Hypothalamus (tissue), 51 donors: ENCODE results near the gene ENTPD2.

Experiments used
- DNase-seq, 51 donors: peaks; one replicate each; lab custom pipeline; 2025; lab: John Stamatoyannopoulos, UW

Gene ENTPD2

DNA sequence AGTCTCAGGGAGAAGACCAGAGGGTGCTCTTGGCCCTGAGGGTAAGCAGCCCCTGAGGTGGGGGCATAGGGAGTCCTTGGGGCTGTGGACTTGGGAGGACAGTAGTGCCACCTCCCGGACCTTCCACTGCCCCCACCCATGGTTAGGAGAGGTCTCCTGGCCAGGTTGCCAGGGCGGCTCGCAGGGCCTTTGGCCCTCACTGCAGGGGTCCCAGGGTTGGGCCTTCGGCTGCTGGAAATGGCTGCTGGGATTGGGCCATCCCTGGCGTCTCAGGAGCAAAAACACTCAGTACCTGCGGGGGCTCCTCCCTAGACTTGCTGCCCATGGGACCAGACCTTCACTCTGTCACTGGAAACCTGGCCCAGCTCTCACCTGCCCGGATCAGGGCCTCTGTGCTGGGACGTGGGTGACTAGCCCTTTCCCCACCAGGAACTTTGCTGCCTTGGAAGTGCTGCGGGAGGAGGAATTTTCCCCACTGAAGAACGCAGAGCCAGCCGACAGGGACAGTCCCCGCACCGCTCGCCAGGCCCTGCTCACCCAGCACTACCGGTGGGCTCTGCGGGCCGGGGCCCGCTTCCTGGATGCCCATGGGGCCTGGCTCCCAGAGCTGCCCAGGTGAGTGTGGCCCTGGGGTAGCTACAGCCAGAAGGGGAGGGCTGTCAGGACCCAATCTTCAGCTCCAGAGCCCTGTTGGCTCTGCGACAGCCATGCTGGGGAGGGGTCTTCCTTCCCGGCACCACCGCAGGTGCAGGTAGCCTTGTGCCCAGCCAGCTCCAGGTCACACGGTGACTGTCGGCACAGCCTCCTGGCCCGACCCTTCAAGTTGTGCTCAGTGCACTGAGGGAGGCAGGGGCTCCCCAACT is 26.6 kb upstream of the ENTPD2 start:
- DNase-seq, result no peak

DNA sequence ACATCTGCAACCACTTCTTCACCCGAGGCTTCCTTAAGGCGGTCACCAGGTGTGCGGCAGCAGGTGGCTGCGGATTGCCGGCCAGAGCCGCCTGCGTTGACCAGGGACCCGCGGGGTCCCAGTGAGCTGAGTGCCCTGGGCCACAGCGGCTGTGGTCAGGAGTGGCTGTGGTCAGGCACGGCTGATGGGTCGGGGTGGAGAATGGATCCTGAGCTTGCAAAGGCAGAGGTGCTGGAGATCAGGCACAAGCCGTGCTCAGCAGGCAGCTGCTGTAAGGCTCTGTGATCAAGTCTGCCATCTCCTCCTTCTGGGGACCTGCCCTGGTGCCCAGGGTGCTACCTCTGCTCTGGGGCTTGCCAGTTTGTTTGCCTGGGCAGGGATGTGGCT is 25.5 kb upstream of the ENTPD2 start:
- no peak for DNase-seq

DNA sequence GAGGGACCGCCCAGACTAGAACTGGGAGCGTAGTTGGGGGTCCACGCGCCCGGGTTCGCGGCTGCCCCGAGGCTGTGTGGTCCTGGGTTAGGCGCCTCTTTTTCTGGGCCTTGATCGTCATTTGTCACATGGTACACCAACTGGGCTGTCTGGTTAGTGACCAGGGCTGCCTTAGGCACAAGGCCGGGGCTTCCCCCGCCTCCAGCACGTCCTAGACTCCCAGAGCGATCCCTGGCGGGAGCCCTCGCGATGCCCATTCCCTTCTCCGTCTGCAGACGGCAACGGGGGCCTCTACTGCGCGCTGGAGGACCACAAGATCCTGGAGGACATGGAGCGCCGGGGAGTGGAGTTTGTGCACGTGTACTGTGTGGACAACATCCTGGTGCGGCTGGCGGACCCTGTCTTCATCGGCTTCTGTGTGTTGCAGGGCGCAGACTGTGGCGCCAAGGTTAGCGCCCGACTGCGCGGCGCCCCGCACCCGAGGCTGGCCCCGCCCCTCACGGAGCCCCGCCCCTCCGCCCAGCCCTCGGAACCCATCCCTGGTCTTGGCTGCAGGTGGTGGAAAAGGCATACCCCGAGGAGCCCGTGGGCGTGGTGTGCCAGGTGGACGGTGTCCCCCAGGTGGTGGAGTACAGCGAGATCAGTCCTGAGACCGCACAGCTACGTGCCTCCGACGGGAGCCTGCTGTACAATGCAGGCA is 25.0 kb upstream of the ENTPD2 start:
- DNase-seq, result no peak

DNA sequence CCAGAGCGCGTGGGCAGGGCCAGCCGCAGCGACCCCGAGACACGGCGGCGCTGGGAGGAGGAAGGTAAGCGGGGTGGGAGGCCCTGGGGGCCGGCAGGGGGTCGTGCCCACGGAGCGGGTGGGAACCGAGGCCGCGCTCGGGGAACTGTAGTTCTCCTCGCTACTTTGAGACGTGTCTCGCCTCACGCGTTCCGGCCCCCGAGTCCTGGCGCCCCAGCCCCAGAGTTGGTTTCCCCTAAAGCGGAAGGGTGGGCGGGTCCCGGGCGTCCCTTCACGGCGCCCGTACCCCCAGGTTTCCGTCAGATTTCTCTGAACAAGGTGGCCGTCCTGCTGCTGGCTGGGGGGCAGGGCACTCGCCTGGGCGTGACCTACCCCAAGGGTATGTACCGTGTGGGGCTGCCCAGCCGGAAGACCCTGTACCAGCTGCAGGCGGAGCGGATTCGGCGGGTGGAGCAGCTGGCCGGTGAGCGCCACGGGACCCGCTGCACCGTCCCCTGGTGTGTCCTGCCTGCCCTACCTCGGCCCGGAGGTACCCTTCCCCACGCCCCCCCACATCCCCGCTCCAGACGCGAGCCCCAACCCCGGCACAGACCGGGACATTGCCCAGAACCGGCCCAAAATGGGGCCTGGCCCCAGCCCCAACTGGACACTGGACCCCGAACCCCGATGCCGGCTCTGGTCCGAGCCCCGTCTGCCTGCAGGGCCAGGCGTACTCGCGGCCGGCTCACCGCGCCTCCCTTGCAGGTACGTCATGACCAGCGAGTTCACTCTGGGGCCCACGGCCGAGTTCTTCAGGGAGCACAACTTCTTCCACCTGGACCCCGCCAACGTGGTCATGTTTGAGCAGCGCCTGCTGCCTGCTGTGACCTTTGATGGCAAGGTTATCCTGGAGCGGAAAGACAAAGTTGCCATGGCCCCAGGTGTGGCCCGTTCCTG is 24.2 kb upstream of the ENTPD2 start:
- no peak for DNase-seq

DNA sequence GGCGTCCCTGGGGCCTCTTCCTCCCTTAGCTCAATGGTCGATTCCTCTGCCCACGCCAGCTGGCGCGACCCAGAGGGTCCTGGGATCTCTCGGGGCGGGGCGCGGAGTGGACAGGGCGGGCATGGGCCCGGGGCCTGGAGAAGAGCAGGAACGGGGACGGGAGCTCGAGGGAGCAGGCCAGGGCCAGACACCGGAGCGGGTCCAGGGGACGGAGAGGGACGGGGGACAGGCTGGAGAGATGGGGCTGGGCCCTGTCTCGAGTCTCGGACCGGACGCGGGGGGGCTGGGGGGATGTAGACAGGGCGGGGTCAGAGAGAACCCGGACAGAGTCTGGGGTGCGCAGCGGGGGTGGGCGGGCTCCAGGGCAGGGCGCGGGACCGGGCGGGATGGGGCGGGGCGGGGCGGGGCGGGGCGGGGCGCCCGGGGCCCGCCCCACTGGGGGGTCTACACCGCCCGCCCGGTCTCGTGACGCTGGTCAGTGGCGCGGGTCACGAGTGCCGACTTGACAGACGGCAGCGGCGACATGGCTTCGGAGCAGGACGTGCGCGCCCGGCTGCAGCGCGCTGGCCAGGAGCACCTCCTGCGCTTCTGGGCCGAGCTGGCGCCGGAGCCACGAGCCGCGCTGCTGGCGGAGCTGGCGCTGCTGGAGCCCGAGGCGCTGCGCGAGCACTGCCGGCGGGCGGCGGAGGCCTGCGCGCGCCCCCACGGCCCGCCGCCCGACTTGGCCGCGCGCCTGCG is 23.3 kb upstream of the ENTPD2 start, which contains the start of gene UAP1L1:
Gene UAP1L1 (plus strand): TSS at position 508 of the 738 bp plus-strand sequence. CDS start 16 bp downstream, at position 524.
- peak in 48 of 51 donors; percentile 23 to 91 (median 73) for DNase-seq

DNA sequence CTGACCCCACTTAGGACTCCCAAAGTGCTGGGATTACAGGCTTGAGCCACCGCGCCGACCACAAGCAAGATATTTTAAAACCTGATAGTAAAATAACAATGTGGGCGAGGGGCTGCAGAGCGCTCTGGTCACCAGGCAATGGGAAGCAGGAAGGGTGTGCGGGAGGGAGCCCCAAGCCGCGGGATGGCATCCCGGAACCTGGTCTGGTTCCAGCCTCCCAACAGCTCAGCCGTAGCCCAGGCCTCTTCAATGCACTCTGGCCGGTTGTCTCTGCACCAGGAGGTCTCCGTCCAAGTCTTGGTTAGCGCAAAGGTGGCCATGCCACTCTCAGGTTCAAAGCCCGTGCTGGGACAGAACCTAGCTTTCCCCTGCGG is 22.8 kb upstream of the ENTPD2 start:
- peak in 1 of 51 donors; percentile 60 for DNase-seq

DNA sequence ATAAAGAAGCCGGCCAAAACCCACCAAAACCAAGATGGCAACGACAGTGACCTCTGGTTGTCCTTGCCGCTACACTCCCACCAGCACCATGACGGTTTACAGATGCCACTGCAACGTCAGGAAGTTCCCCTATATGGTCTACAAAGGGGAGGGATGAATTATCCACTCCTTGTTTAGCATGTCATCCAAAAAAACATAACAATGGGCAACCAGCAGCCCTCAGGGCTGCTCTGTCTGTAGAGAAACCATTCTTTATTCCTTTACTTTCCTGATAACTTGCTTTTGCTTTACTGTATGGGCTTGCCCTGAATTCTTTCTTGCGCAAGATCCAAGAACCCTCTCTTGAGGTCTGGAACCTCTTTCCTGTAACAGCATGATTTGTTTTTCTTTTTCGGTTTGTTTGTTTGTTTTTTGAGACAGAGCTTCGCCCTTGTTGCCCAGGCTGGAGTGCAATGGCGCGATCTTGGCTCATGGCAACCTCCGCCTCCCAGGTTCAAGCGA is 21.5 kb upstream of the ENTPD2 start:
- no peak for DNase-seq

DNA sequence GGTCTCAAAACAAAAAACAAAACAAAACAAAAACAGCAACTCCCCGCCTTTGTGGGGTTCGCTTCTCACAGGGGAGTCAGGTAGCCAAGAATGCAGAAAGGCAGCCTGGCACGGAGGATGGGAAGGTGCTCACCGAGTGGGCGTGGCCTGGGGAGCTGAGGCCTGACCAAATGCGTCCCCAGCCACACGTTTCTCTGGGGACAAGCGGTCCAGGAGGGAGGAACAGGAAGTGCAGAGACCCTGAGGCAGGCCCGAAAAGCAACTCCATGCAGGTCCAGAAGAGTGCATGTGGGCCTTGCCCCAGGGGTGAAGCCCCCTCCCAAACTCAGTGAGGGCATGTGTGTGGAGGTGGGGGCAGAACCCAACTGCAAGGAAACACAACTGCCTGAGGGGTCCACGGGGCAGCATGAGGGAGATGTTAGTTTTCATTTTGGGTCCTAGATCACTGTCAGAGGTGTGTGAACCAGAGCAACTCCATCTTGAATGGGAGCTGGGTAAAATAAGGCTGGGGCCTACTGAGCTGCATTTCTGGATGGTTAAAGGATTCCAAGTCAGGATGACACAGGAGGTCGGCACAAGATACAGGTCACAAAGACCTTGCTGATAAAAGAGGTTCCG is 20.9 kb upstream of the ENTPD2 start:
- no peak for DNase-seq

DNA sequence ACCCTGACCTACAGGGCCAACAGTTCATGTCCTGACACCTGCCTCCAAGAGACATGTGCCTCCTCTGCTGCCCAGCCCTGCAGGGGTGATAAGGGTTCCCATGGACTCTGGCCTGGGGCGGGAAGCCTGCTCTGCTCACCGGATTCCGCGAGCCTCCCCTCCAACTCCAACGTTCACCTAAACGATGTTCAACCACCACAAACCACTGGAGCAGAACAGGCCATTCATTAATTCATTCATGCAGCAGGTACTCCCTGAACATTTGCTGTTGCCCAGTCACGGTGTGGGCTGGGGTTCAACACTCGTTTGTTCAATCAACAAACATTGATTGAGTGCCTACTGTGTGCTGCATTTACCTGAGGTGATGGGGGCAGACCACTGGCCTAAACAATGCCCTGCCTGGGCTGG is 20.1 kb upstream of the ENTPD2 start:
- no peak for DNase-seq

DNA sequence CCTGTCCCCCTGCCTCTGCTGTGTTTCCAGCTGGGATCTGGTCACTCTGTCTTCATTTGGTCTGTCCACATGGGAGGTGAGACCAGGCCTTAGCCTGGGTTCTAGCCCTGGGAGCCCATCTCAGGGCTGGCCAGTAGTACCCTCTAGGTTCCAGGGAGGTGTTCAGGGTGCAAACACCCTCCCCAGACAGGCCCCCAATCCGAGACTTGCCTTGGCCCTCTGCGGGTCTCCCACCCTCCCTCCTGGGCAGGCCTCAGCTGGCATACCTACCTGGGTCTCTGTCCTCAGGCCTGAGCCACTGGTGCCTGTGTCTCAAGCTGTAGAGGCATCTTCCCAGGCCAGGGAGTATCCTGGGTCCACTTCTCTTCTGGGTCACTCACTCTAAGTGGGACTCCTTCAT is 17.4 kb upstream of the ENTPD2 start:
- no peak for DNase-seq

DNA sequence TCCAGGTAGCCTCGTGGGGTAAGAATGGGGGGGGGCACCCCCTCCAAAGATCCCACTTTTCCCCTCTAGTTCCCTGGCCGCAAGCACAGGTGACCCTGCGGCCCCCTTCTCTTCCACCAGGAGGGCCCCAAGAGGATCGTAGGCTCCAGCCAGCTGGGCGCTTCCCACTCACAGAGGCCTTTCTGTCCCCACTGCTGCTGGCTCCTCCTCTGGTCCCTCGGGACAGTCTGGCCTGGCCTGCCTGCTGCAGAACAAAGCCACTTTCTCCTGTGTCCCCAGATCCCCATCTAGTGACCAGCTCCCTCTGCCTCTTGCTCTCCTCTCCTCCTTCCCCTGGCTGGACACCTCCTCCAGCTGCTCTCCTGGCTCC is 17.0 kb upstream of the ENTPD2 start:
- peak in 47 of 51 donors; percentile 28 to 92 (median 75) for DNase-seq

DNA sequence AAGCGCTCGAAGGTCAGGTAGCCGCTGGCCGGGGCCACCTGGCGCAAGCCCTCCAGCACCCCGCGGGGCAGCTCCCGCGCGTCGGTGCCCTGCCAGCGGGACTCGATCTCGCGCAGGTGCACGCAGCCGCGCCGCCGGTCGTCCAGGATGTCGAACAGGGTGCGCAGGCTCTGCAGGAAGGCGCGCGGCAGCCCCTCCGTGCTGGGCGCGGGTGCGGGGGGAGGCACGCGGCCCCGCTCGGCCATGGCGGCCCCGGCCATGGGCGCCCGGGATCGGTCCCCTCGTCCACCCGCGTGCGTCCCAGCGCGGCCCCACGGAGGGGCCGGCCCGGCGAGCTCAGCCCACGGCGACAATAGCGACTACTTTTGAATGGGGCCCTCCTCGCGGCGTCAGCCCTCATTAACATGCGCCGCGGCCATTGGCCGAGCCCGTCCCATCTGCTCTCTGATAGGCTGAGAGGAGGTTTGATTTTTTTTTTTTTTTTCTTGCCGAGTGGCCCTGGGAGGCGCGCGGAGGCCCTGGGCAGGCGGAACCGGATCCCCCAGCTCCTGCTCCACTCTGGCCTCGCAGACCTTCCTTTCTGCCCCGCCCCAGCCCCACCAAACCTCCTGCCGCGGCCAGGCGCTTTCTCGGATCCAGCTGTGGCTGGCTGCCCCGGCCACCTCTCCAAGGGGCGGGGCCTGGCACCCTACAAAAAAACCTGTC is 16.5 kb upstream of the ENTPD2 start, which contains the start of gene SAPCD2:
Gene SAPCD2 (minus strand): TSS at position 357 of the 705 bp plus-strand sequence. CDS start 97 bp downstream, at position 260.
- DNase-seq, result peak; percentile 38 to 90 (median 75)

DNA sequence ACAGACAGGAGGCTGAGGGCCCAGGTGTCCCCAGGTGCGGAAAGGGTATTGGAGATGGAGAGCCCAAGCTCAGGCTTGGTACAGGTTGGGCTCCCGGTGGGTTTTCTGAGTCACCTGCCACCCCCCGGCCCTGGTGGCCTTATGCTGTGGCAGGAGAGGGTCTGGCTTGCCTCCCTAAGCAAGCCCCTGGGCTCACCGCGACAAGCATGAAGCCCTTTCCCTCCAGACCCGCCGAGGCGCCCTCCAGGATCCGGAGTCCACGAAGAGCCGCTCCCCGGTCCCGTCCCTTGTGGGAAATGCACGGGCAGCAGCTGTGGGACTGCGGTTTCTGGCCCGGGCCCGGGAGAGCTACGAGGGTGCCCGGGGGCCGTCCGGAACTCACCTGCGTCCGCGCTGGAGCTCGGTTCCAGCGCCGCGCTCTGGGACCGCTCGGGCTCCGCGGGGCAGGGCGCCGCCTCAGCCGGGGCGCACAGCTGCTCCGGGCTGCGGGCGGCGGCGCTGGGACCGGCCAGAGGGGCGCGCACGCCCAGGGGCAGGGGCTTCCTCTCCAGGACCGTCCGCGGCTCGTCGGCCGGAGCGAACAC is 15.7 kb upstream of the ENTPD2 start:
- no peak for DNase-seq

DNA sequence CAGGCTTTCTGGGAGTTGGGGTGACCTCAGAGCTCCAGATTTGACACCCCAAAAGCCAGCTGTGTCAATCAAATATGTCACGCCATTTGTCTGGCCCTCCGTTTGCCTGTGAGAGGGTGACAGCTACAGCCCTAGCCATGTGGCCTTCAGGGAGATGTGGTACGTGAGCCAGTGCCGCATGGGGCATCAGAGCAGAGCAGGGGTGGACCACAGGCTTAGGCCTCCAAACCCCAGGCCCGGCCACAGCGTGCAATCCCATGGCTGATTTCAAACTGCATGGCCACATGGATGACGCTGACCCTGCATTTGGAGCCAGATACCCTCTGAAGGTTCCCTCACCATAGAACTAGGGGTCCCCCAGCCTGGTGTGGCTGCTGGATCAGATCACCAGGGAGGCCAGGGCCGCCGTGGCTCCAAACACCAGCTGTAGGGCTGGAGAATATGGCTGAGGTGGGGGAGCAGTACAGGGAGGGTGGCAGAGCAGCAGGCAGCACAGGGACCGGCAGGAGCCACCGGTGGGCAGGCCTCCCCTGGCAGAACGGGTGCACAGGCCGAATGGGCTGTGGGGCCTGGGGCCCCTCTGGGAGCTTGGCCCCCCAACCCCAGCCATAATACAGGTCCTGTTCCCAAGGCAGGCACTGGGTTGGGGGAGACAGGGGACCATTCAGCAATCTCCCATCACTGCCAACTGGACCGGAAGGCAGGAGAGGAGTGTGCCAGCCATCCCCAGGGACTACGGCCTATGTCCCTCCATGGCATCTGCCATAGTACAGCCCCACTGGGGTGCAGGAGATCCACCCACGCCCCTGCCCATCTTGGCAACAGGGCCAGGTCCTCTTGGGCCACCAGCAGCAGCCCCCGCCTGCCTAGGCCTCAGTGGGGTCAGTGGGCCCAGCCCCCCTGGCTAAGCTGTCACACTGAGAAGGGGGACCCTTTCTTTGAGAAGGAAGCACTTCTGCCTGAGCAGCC is 15.0 kb upstream of the ENTPD2 start:
- DNase-seq, result no peak

DNA sequence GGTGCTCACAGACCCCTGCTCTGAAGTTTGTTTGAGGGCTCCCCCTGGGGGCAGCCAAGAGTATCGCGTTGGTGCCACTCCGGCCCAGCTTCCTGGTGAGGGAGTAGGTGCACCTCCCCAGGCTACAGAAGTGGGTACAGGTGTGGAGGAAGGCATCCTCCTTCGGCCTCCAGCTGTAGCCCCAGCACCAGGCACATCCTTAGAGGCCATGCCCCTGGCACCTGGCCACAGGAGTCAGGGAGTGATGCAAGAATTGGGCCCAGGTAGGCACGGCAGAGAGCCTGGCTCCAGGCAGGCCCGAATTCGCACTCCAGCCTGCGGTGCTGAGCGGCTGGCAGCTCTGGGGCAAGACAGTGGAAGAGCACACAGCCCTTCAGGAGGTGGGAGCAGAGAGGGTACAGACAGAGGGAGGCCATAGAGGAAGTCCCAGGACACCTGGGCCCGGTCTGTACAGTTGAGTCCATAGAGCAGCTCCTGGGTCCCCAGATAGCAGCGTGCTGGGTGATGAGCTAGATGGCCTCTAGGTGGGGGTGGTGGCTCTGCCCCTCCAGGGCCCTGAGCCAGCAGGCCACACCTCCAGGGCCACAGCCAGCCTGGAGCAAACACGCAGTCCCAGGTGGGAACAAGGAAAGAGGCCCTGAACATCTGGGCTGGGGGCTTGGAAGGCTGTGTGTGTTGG is 14.1 kb upstream of the ENTPD2 start:
- peak in 44 of 51 donors; percentile 11 to 83 (median 60) for DNase-seq

DNA sequence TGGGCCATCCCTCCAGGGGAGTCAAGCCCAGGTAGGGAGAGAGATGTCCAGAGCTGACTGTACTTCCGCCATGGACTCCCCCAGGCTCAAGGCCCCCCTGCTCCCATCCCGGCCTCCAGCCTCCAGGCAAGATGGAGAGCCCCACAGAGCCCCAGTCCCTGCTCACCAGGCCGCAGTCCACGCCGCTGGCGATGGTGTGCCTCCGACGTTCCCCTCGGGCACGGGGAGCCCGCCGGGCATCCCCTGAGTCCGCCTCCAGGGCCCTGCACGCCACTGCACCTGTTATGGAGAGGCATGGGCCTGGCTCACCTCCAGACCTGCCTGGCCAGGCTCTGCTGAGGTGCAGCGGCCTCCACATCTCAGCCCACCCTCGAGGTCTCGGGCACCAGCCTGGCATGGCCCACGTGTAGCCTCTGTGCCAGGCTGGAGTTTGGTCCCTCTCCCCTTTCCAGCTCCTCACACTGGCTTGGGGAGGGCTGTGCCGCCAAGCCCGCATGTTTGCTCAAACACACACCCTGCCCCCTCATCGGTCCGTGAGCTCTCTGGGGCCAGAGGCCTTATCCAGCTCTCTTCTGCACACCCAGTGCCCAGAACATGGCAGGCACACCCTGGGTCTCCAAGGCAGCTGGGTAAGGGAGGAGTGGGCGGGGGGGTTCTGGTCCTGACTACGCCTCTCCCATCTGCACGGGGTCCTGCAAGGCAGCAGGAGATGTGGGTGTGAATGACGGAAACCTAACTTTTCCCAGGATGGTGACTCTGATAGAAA is 12.4 kb upstream of the ENTPD2 start:
- no peak for DNase-seq
